ENCODE measurements around the gene PAQR7.

Gene PAQR7

DNA sequence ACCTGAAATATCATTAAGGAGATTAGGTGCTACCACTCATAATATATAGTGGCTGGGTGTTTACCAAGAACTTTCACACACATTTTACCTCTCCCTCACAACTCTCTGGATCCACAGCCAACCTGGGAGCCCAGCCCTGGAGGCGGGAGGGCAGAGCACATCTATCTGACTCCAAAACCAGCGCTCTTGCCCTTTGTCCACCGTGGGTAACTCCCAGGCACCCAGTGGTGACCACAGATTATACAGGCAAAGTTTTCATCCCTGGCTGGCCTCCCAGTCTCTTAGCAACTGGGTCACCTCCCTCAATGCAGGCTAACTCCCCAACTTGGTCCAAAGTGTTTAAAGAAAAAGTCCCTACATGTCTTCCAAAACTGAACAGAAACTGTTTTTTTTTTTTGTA, 2.4 kb downstream of the PAQR7 start:
- no peak for DNase-seq

DNA sequence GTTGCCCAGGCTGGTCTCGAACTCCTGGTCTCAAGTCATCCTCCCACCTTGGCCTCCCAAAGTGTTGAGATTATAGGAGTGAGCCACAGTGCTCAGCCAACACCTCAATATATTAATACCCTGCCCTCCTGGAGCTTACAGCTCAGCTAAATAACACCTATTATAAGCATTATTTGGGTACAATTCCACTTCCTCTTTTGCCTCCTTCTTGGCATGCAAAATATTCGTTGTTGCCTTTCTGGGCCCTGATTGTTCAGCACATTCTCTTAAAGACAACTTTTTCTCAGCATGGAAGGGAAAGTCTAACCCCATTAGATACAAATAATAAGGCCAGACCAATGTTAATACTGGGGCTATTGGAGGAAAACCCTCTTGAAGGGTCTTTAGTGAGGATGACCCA, 2.8 kb downstream of the PAQR7 start:
- DNase-seq, result no peak

DNA sequence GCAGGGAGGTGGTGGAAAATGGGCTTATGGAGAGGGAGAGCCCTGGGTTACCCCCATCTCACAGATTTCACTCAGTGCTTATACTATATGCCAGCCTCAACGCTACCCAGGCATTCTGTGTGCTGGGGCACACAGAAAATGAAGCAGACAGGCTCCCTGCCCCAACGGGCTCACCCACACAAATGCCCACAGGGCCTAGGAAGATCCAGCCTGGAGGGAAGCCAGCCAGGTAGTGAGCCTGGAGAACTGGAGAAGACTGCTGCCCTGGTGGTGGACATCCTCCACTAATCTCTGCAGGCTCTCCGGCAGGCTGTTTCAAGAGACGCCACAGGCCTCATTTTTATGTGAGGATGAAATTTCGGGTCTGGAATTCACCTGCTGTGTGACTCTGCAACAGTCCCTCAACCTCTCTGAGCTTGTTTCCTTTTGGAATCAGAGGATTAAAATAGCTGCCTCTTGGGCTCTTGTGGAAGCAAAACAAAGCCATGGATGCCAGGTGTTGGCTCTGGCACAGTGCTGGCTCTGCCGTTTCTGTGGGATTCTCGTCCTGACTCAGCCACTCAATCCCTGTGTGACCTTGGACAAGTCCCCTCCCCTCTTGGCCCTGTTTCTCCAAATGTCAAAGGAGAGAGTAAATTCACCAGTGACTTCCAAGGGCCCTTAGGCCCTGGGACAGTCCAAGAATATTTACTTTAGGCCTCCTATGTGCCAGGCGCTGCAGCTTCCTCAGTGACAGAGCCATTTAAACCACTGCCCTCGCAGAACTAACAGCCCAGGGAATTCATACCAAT, 3.6 kb downstream of the PAQR7 start:
- DNase-seq, result no peak

DNA sequence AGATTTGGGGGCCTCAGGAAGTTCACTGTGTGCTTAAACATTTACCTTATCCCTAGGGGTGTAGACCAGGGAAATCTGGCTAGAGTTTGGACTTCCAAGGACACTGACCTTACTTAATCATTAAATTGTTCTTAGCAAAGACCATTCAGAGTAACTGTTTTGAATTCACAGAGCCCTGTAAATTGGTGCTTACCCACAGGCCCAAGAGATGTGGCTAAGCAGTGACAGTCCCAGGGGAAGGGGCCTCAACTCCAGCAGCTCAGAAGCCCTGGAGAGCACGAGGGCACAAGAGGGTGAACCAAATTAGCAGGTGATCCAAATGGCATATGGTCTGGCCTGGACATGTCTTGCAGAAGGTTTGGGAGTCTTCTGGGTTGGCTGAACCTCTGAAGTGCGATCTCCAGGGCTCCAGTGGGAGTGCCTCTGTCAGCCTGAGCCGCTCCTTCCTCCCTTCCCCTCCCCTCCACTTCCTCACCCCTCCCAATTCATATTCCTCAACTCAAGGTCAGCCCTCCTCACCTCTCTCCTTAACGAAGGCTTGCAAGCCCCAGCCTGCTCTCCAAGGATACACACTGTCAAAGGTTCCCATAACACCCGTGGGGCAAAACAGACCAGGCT, 4.3 kb downstream of the PAQR7 start:
- no peak for DNase-seq

DNA sequence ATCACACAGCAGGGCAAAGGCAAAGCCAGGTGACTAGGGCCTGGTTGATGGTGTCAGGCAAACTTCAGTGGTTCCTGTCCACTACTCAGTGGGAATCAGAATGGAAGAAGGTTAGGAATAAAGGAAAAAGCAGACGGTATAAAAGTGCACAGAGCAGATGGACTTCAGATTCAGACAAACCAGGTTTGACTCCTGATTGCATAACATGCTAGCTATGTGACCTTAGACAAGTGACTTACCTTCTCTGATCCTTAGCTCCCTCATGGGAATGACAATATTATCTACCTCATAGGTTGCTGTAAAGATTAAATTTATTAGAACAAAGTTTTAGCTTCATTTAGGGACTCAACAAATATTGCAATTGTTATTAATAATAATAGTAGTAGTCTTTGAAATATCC, 4.9 kb downstream of the PAQR7 start:
- DNase-seq, result no peak

DNA sequence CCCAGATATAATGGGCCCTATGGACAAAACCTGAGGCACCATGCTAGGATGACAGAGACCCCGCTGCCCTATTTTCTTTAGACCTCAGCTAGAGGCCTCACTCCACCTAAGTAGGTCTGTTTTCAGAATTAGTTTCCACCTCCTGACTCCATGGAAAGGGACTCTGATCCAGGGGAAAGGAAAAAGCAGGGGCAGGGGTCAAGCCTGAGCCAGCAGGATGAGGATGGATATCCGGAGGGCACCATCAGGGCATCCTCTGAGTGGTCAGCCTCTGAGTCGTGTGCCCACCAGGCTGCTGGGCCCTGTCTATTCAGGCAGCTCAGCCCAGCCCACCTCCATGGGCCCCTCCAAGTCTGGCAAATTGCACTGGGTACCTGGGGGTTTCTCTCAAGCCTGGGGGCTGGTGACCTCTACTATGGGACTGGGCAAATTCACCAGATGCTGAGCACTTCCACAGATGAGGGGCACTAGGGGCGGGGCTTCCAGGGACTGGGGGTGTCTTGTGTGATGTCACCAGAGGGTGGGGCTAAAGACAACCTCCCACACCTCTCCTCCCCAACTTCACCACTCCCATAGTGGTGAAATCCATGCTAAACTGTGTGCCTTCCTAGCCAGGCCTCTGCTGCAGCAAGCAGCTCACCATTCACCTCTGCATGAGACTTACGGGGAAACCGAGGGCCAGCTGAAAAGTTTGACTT, 5.5 kb downstream of the PAQR7 start:
- DNase-seq, result no peak

DNA sequence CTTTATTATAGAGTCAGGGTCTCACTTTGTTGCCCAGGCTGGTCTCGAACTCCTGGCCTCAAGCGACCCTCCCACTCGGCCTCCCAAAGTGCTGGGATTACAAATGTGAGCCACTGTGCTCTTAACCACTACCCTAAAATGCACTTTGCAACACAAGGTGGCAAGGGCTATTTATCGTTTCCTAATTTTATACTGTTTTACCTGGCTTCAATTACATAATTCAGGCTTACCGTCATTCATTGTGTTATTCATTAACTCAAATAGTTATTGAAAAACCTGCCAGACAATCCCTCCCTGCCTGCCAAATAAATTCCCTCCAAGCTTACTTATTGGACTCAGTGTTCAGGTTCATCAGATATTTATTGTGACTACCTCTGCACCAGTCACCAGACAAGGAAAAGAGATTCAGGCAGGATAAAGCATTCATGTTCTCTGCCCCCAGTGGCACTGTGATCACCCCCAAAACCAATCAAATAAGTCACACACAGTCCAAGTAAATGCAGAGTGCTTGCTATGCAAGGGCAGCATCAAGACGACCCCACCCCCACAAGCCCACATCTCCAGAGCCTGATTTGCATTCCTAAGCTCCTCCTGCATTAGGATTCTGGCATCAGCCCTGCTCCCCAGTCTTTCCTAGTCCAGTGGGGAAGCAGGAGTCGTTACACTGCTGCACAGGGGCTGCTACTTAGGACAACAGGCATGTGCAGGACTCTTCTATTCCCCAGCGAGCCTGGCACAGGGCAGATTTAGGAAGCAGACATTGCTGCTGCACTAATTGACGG, 8.1 kb downstream of the PAQR7 start:
- no peak for DNase-seq

DNA sequence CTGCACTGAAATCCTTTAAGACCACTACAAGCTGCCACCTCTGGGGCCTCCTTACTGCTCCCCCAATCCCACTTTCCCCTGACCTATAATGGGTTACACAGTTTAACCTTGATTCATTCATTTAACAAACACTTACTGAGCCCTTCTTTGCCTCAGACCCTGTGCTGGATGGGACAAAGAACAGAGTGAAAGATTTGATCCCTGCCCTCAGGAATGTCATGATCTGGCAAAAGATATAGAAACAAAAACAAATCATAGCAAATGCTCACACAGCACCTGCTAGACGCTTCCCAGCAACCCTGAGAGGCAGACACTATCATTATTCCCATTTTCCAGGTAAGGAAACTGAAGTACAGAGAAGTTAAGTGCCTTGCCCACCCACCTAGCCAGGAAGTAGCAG, 9.2 kb downstream of the PAQR7 start:
- no peak for DNase-seq

DNA sequence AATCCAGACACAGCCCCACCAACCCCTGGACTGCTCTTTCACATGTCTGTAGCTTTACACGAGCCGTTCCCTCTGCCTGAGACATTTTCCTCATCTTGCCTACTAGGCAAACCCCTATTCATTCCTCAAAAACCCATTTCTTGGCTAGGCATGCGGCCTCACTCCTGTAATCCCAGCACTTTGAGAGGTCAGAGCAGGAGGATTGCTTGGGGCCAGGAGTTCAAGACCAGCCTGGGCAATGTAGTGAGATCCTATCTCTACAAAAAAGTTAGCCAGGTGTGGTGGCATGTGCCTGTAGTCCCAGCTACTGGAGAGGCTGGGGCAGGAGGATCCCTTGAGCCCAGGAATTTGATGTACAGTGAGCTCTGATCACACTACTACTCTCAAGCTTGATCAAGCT, 11.1 kb downstream of the PAQR7 start:
- no peak for DNase-seq

DNA sequence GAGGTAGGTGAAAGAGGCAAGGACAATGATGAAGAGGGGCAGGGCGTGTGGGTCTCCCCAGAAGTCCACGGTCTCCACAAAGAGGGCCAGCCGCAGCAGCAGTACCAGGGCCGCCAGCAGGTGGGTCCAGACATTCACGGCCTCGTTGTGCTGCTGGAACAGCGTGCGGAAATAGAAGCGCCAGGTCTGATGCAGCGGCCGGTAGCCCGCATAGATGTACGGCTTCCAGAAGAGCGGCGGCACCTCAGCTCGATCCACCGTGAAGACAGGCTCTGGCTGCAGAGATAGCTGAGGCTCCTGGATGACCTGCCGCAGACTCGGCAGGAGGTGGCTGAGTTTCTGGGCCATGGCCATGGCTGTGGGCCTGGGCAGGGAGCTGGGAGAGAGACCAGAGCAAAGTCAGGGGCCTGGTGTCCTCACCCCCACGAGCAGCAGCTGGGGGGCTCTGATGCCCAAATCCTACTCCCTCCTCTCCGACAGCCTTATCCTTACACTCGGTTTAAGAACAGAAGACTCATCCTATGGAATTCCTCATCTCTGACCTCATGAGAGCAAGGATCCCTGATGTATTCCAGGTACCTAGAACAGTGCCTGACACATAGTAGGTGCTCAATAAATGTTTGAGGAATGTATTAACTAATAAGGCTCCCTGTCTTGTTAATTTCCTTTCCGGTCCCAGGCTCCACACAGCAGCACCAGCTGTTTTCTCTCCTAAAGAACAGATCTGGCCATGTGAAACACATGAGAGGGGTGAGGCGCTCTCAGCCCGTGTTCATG, 11.8 kb downstream of the PAQR7 start:
- DNase-seq, result no peak

DNA sequence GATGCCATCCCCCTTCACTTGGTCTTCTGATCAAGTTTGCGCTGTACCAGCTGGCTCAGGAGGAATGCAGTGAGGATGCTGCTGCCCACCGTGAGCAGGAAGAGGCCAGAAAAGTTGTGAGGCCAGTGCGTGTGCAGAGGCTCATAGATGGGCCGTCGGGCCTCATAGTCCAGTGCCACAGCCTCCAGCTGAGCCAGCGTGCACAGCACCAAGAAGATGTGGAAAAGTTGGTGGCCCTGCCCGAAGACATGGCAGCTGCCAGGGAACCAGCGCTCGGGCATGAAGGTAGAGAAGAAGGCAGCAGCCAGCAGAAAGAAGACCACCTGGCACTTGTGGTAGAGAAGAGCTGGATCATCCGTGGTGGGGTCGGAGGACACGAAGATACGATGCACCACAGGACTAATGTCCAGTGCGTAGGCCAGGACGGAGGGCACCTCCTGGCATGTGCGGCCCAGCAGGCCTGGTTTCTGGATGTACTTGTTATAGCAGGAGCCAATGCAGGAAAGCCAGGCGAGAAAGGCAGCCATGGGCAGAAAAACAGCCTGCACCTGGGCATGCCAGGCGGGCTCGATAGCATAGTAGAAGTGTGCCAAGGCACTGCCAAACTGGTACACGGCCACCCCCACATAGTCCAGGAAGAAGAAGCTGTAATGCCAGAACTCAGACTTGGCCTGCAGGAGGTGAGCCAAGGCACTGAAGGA, 12.6 kb downstream of the PAQR7 start:
- DNase-seq, result no peak

DNA sequence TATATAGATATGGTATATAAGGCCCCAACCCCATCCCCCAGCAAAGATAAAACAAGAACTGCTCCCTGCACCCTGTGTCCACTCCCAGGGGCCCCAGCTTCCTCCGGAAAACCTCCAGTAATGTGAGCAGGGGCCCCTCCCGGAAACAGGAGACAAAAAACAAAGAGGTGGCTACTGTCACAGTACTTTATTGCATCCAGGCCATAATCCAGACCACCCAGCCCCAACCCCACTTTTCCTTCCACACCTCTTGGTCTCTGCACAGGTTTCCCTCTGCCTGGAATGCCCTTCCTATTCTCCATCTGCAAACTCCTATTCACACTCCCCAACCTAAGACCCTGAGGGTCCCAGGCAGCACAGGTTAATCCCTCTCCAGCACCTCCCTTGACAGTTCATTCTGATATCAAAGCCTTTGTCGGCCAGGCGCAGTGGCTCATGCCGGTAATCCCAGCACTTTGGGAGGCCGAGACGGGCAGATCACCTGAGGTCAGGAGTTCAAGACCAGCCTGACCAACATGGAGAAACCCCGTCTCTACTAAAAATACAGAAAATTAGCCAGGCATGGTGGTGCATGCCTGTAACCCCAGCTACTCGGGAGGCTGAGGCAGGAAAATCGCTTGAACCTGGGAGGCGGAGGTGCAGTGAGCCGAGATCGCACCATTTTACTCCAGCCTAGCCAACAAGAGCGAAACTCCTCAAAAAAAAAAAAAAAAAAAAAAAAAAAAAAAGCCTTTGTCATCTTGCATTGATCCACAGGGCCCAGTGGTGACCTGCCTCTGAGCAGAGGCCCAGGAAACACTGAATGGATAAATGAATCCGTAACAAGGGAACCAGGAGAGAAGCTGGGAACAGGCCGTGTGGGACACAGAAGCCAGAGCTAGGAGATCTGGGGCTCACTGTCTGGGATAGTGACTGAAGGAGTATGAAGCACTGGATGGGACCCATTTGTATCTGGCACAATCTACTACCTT, 13.9 kb downstream of the PAQR7 start:
- DNase-seq, result no peak

DNA sequence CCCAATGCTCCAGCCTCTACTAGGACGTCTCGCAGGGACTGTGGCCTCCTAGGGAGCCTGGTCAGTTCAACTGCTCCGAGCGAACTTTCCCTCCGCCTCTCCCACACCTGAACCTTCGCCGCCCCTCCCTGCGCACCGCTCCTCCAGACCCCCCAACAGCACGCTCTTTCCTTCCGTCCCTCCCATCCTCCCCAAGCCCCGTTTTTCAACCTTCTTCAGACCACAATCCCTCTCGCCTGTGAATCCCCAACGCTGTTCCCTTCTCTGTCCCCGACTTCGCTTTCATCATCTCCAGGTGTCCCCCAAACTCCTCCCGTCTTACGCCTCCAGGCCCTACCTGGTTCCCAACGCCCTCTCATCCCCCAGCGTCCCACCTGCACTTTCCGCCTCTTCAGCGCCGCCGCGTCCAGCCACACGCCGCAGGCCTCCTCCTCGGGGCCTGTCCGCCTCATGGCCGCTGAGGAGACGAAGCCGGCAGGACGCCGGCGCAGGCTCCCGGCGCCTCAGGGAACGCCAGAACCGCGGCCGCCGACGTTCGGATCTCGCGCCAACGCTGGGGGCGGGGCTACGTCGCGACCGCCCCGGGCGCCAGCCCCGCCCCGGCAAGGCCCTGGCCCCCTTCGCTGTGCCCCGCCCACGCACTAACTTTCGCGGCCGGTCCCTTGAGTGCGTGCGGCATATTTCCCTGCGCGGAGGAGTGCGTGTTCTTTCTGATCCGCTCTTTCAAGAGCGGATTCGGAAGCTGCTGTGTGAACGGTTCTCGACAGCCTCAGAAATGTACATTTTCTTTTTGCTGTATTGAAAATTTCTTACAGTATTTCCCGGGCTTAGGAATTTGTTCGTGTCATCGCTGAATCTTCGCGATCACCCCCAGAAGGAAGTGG, 16.4 kb downstream of the PAQR7 start, which contains the start of gene AUNIP:
TSS of gene AUNIP (minus strand) at position 552 of the 884 bp plus-strand sequence. CDS start at position 452, 100 bp downstream.
- DNase-seq, result peak; percentile 76

DNA sequence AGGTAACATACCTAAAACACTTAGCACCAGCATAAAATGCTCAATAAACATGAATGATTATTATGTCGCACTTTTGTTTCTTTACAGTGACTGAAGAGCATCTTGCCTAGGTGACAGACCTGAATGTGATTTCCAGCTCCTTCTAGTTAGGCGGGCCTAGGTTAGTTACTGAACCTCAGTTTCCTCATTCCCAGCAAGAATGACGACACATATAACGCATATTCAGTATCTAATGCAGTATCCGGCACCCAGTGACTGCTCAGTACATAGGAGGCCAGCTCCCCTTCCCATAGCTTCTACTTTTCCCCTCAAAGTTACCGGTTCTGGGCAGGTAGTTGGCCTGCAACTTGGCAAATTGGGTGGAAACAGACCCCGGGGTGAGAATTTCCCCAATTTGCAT, 17.0 kb downstream of the PAQR7 start:
- no peak for DNase-seq

DNA sequence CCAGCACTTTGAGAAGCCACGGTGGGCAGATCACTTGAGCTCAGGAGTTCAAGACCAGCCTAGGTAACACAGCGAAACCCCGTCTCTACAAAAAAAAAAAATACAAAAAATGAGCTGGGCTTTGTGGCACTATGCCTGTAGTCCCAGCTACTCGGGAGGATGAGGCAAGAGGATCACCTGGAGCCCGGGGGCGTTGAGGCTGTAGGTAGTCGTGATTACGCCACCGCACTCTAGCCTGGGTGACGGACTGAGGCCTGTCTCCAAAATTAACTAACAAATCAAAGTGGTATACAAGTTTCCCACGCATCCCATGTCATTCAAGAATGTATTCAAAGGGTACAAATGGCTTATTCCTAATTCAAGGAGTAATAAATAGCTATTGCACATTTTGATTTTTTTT, 18.7 kb downstream of the PAQR7 start:
- no peak for DNase-seq

DNA sequence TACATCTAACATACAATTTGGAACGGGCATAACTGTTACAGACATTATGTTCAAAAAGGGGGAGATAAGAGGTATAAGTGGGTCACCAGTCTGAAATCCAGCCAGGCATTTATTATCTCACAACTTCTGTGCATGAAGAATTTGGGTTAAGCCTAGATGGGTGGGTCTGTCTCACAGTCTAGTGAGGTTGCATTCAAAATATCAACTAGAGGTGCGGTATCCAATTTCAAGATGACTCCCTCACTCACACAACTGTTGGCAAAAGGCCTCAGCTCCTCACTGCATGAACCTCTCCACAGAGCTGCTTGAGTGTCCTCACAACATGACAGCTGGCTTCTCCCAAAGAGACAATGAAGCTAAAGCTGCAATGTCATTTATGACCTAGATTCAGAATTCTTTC, 21.0 kb downstream of the PAQR7 start:
- no peak for DNase-seq

DNA sequence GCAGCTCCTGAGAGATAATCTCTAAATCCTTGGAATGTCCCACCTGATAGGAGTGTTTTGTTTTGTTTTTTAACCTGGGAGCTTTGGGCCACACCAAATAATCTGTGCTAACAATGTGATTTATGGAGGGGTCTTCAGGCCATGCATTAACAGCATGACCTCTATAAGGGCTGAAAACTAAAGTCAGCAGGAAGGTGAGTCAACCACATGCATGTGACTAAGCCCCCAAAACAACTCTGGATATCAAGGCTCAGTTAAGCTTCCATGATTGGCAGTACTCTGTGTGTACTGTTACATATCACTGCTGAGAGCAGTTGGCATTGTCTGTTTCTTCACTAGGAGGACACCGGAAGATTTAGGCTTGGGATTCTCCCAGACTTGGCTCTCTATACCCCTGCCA, 27.0 kb downstream of the PAQR7 start:
- no peak for DNase-seq

DNA sequence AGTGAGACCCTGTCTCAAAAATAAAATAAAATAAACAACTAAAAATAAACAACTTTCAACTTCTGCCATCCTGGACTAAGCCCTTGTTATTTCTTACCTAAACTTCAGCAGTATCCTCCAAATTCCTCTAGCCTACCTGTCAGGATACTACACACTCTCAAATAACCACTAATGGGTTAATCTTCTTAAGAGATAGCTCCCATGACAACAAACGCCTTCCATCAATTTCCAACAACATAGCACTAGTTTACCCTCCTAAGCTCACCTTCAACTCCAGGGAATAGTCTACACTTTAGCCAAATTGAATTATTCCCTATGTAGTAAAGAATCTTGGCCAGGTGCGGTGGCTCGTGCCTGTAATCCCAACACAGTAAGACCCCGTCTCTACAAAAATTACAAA, 27.6 kb downstream of the PAQR7 start:
- DNase-seq, result no peak

DNA sequence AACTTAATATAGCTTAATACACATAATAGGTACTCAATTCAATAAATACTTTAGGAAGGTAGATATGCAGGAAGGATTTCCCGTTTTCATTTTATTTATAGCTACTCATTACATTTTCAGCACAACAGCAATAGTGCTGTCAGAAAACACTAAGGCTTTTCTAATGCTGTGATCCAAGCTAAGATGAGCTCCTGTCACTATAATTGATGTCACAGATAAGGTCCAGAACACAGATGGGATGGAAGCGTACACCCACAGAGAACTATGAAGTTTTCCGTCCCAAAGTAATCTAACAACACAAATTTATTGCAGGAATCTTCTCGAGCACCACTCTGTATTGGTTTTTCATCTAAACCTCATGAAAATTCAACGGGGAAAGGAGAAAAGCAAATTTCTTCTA, 29.8 kb downstream of the PAQR7 start:
- no peak for DNase-seq
